Activated CD4-positive, alpha-beta memory T cell treated with anti-CD3 and anti-CD28 coated beads, Interleukin-2, amount 10 ng/mL, durations not matched to agents 7 days and 5 days (primary cell): Measurements from ENCODE around the gene CNOT6L. TPM values are rescaled to one million over a fixed set of nuclear protein-coding genes. Genes with fewer than 3 reads are reported as not detected.

Experiments
- CTCF ChIA-PET: fragments of 350-600 bp; sonication (Branson Sonifier 250); formaldehyde crosslinking; loops from one replicate; lab custom pipeline; 2021; ENCODE audit warnings: antibody characterized with exemption, inconsistent platforms; lab: Charles Lee
- POLR2A ChIA-PET: fragments of 350-600 bp; sonication (Branson Sonifier 250); formaldehyde crosslinking; loops from one replicate; lab custom pipeline; 2021; ENCODE audit warnings: antibody characterized with exemption; lab: Charles Lee
- DNase-seq: peaks from one replicate; pipeline ENCODE4 v3.0.0-alpha.2; 2020
- H3K27ac Mint-ChIP-seq: one replicate; pipeline ENCODE4 v1.8.0; 2021; ENCODE audit warnings: mild to moderate bottlenecking, mixed read lengths
- H3K27me3 Mint-ChIP-seq: one replicate; pipeline ENCODE4 v1.8.0; 2021; ENCODE audit warnings: mixed read lengths
- H3K36me3 Mint-ChIP-seq: one replicate; pipeline ENCODE4 v1.8.0; 2021; ENCODE audit warnings: low read depth, mixed read lengths
- H3K4me1 Mint-ChIP-seq: one replicate; pipeline ENCODE4 v1.8.0; 2021; ENCODE audit warnings: mixed read lengths
- H3K4me3 Mint-ChIP-seq: one replicate; pipeline ENCODE4 v1.8.0; 2021; ENCODE audit warnings: mild to moderate bottlenecking, mixed read lengths
- H3K9me3 Mint-ChIP-seq: one replicate; pipeline ENCODE4 v1.8.0; 2021; ENCODE audit warnings: mixed read lengths
- total RNA-seq, 2 experiments: library from RNA; stranded (reverse); gene quantifications; one replicate each; pipeline ENCODE4 v1.2.3, GENCODE V29; 2021

The CNOT6L gene
- total RNA-seq, 2 experiments from 2014 or later, result 119 to 122 TPM

DNA sequence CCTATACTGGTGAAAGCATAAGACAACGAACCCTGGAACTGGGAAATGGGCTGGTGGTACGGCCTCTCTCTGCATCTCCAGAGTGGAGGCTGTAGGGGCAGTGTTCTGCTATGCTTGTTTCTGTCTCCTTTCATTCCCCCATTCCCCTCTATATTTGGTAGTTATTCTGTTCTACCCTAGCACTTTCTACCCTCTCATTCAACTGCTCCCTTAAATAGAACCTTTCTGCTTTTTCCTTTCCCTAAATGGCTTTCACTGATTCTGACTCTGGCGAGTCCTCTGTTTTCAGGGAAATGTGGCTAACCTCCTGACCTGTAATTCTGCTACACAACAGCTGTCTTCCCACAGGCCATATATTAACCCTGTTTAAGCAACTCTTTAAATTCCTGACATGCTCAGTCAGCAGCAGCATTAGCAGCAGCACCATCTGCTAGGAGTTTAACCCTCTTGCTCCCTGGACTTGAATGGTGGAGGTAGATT is 119.4 kb downstream of the CNOT6L start:
- Mint-ChIP-seq H3K36me3 (no peaks in the 10 kb centered on the region), H3K4me3 (no peak overlapping the region), H3K27me3 (peaks cover 22% of the 10 kb centered on the region), H3K27ac (no peak overlapping the region), H3K4me1 (no peaks in the 10 kb centered on the region), H3K9me3 (no peaks in the 10 kb centered on the region)
- DNase-seq, result no peak
- ChIA-PET CTCF (no interaction called here), POLR2A (no interaction called here)

DNA sequence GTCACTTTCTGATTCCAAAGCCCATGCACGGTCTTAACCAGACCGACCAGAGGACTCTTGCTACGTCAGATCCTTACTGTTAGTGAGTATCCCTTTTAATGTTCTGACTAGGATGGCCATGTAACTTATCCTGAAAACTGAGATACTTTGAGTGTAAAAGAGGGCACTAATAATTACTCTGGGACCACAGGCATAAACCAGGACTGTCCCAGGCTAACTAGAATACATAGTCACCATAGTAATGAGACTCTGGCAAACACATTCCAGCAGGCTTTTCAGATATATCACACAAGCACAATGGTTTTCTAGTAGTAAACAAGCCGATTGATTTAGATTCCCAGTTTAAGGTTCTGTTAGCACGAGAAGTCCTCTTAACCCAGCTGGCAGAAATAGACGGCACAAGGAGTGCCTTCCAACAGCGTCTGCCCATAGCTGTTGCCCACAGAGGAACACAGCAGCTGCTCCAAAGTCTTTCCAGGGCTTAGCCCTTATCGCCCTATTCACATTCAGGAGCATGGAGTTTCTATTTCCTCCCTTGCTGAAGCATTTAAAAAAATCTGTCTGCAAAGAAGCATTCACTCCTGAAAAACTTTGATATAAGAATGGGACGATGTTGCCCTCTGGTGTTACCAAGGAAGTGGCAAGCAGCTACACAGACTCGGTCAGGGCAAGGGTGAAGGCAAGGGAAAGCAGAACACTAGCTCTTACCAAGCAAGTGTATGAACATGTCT is 121.1 kb downstream of the CNOT6L start:
- H3K36me3 Mint-ChIP-seq, result no peaks in the 10 kb centered on the region
- no peaks in the 10 kb centered on the region for H3K9me3 Mint-ChIP-seq
- no peak for DNase-seq
- ChIA-PET POLR2A (interaction anchor here (0.9 kb wide), 2 partner anchors 120 to 122 kb away, joined by 3 read pairs; no protein-coding TSS in a partner anchor), CTCF (interaction anchor here (0.9 to 1.0 kb wide), 2 partner anchors 14 to 102 kb away, joined by 3 read pairs; no protein-coding TSS in a partner anchor)
- peaks cover 19% of the 10 kb centered on the region for H3K27me3 Mint-ChIP-seq
- no peak overlapping the region for H3K27ac Mint-ChIP-seq
- H3K4me3 Mint-ChIP-seq, result no peak overlapping the region
- H3K4me1 Mint-ChIP-seq, result no peaks in the 10 kb centered on the region

DNA sequence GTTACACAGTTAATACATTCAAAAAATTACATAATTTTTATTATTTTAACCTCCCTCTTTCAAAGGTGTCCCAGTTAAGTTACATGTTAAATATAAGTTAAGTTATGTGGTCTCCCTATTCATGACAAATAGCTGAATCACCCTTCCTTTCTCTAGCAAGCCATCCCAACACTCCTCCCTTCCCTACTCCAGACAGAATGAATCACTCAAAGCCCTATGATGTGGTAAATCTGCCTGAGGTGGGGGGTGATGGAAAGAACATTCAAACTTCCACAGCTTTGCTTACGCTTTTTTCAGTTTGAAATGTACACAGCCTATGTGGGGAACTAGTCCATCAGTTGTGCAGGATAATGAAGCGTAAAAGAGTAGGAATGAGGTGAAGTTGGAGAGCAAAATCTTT is 123.4 kb downstream of the CNOT6L start:
- H3K4me1 Mint-ChIP-seq, result no peaks in the 10 kb centered on the region
- CTCF ChIA-PET, result no interaction called here
- H3K9me3 Mint-ChIP-seq, result no peaks in the 10 kb centered on the region
- H3K4me3 Mint-ChIP-seq, result no peak overlapping the region
- H3K27me3 Mint-ChIP-seq, result peaks cover 10% of the 10 kb centered on the region
- POLR2A ChIA-PET, result interaction anchor here (0.6 kb wide), 1 partner anchor 239 kb away, joined by 4 read pairs; no protein-coding TSS in a partner anchor
- no peak for DNase-seq
- H3K36me3 Mint-ChIP-seq, result no peaks in the 10 kb centered on the region
- H3K27ac Mint-ChIP-seq, result no peak overlapping the region

DNA sequence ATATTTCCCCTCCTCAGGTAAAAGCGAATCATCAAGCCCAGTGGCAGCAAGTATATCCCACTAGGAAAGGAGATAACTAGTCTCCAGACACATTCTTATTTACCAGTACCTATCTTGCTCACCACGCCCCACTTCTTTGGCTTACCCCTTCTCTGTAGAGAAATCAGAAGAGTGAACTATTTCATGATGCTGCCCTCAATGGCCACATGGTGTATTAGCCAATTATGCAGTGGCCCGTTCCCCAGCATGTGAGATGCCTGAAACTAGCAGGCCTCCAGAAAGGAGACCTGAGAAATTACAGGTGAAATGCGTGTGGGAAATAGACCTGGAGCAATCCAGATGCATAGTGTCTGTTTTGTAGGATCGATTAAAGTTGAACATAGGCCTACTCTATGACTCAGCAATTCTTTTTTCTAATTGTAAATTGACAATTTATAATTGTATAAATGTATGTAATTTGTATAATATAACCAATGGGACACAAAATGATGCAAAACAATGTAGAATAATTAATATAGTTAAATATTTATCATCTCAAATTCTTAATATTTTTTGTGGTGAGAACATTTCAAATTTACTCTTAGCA is 126.2 kb downstream of the CNOT6L start:
- H3K4me3 Mint-ChIP-seq, result no peak overlapping the region
- POLR2A ChIA-PET, result no interaction called here
- CTCF ChIA-PET, result no interaction called here
- no peak overlapping the region for H3K27ac Mint-ChIP-seq
- H3K4me1 Mint-ChIP-seq, result no peaks in the 10 kb centered on the region
- no peak for DNase-seq
- peaks cover 11% of the 10 kb centered on the region for H3K27me3 Mint-ChIP-seq
- no peaks in the 10 kb centered on the region for H3K36me3 Mint-ChIP-seq
- no peaks in the 10 kb centered on the region for H3K9me3 Mint-ChIP-seq

DNA sequence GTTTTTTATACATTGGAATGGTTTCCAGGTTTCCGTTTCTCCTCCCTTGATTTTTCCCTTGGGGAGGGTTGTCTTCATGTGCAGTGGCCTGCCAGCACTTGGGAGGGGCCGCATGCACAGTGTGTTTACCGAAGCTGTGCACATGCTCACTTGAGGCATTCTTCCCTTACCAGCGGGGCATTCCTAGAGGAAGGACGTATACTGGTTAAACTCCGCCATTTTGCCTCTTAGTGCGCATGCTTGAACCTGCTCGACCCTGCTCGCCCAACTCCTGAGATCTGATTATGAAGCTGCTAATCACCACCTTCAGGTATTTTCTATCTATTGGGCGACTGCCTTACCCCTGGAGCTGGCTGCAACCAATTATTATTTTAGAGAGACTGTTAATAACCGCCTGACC is 137.4 kb downstream of the CNOT6L start:
- POLR2A ChIA-PET, result no interaction called here
- H3K4me3 Mint-ChIP-seq, result no peak overlapping the region
- DNase-seq, result no peak
- no peak overlapping the region for H3K27ac Mint-ChIP-seq
- H3K27me3 Mint-ChIP-seq, result peaks cover 14% of the 10 kb centered on the region
- no peaks in the 10 kb centered on the region for H3K4me1 Mint-ChIP-seq
- no peaks in the 10 kb centered on the region for H3K9me3 Mint-ChIP-seq
- no peaks in the 10 kb centered on the region for H3K36me3 Mint-ChIP-seq
- CTCF ChIA-PET, result no interaction called here

DNA sequence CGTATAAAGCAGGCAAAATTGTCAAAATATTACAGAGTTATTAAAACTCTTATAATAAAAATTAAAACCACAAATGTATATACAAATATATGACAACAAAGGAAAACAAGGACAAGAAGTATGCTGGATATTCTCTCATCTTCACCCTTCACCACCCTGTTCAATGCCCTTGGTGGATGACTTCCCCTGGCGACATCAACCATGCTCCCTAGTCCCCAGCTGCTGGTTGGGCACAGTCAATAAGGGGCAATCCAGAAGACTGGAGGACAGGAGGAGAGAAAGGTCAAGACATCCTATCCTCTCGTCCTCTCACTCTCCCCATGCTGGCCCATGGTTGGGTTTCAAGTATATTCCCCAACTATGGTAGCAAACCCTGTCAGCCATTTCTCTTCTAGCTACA is 142.3 kb downstream of the CNOT6L start:
- H3K36me3 Mint-ChIP-seq, result no peaks in the 10 kb centered on the region
- DNase-seq, result no peak
- CTCF ChIA-PET, result no interaction called here
- H3K9me3 Mint-ChIP-seq, result no peaks in the 10 kb centered on the region
- peaks cover 9% of the 10 kb centered on the region for H3K27me3 Mint-ChIP-seq
- POLR2A ChIA-PET, result no interaction called here
- no peaks in the 10 kb centered on the region for H3K4me1 Mint-ChIP-seq
- no peak overlapping the region for H3K27ac Mint-ChIP-seq
- H3K4me3 Mint-ChIP-seq, result no peak overlapping the region

DNA sequence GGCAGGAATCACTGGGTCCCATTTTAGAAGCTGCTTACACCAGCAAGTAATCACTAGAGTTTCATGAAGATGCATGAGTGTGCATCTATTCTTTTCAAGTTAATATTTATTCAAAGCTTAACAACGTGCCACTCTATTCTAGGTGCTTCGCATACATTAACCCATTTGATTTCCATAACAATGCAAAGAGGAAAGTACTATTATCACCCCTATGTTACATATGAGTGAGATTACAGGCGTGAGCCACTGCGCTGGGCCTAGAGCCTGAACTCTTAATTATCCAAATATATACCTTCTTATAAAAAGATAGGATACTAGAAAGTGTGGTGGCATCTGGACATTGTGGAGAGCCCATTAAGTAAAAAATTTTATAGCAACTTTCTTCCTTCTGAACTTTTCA is 148.1 kb downstream of the CNOT6L start:
- ChIA-PET CTCF (interaction anchor here (0.5 kb wide), 1 partner anchor 298 kb away, joined by 3 read pairs; no protein-coding TSS in a partner anchor), POLR2A (no interaction called here)
- Mint-ChIP-seq H3K9me3 (no peaks in the 10 kb centered on the region), H3K27me3 (no peaks in the 10 kb centered on the region), H3K27ac (no peak overlapping the region), H3K4me1 (no peaks in the 10 kb centered on the region), H3K4me3 (no peak overlapping the region), H3K36me3 (no peaks in the 10 kb centered on the region)
- no peak for DNase-seq

DNA sequence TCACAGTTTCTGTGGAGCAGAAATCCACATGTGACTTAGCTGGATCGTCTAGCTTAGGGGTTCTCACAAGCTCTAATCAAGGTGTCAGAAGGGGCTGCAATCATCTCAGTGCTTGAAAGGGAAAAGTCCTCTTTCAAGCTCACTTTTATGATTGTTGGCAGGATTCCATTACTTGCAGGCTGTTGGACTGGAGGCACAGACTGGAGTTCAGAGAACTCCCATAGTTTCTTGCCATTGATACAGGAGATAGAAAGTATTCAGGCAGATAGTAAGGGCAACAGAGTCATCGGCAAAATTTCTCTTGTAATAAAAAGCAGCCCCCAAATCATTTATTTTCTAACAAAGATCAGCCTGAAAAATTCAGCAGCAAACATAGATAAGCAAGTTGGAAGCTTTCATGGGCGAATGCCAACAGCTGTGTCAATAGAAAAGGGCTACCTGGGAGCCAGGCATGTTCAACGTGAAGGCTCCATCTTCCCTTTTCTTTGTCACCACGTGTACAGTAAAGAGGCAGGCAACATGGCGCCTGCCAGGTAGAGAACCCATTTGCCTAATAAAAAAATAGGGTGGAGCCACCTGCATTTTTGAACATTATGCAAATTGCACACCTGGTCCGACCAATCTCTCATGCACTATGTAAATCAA is 149.1 kb downstream of the CNOT6L start:
- ChIA-PET CTCF (interaction anchor here (0.5 to 0.6 kb wide), 2 partner anchors 53 to 299 kb away, joined by 3 read pairs; no protein-coding TSS in a partner anchor), POLR2A (no interaction called here)
- H3K27me3 Mint-ChIP-seq, result no peaks in the 10 kb centered on the region

DNA sequence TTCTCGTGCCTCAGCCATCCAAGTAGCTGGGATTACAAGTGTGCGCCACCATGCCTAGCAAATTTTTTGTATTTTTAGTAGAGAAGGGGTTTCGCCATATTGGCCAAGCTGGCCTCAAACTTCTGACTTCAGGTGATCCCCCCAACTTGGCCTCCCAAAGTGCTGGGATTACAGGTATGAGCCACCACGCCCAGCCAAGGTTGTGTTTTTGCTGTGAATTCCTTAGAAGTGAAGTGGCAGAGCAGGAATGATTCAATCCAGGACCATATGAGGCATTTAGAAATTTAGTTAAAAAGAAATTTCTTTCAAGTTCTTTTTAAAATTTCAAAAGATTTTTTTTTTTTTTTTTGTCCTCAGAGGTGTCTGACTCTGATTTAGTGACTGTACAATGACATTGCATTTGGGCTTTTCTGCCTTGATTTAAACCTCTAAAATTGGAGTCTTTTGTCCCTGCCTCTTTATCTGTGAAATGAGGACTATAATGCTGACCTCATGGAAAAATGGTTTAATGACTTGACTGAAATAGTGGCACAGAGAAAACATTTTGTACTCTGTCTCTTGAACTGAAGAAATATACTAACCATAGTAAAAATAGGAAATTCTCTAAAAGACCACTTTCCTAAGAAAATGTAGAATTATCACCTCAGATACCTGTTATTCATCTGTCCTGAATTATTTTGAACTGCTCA is 153.6 kb downstream of the CNOT6L start:
- ChIA-PET POLR2A (no interaction called here), CTCF (interaction anchor here (0.7 kb wide), 1 partner anchor 12 kb away, joined by 3 read pairs; no protein-coding TSS in a partner anchor)
- no peaks in the 10 kb centered on the region for H3K36me3 Mint-ChIP-seq
- no peaks in the 10 kb centered on the region for H3K4me1 Mint-ChIP-seq
- no peak overlapping the region for H3K27ac Mint-ChIP-seq
- no peaks in the 10 kb centered on the region for H3K9me3 Mint-ChIP-seq
- H3K27me3 Mint-ChIP-seq, result peaks cover 2% of the 10 kb centered on the region
- DNase-seq, result no peak
- no peak overlapping the region for H3K4me3 Mint-ChIP-seq

More for the DNA sequence above, 149.1 kb downstream of the CNOT6L start:
- H3K4me3 Mint-ChIP-seq, result no peak overlapping the region
- H3K4me1 Mint-ChIP-seq, result no peaks in the 10 kb centered on the region
- no peak overlapping the region for H3K27ac Mint-ChIP-seq
- H3K36me3 Mint-ChIP-seq, result no peaks in the 10 kb centered on the region
- DNase-seq, result no peak
- H3K9me3 Mint-ChIP-seq, result no peaks in the 10 kb centered on the region

Other genes starting within 250 kb of the CNOT6L start
- not detected for gene CXCL13, start 213.5 kb downstream of the CNOT6L start, total RNA-seq
- 10 to 100 TPM; 19.7 to 25.4 TPM for gene MRPL1, start 43.5 kb upstream of the CNOT6L start, total RNA-seq
- gene FRAS1, start 238.0 kb upstream of the CNOT6L start, total RNA-seq, result not detected